ENCODE measurements around the gene PCDHGA1. TPM values are rescaled to one million over a fixed set of nuclear protein-coding genes. Genes with fewer than 3 reads are reported as not detected.

PCDHGA1 gene
- total RNA-seq, 4 donors from 2014 or later: 0.65 to 0.97 (median 0.71) TPM

- in situ Hi-C loops (cut with MboI; ENCODE audit: low sequenced_read_pairs in 4 of 4): no loop called here
- ATAC-seq (no peak), DNase-seq (no peak)
- no peaks in the 10 kb centered on the region for H3K36me3 ChIP-seq
- no peak overlapping the region for H3K27ac ChIP-seq
- peaks cover 0 to 19% (median 5%) of the 10 kb centered on the region in 3 donors for H3K9me3 ChIP-seq
- H3K4me1 ChIP-seq: peaks cover 5 to 8% of the 10 kb centered on the region in 2 donors
- peak overlapping the region in 1 of 4 donors; percentile 12 for H3K4me3 ChIP-seq
- no peak for TF ChIP-seq POLR2A (IDR thresholded peaks at IDR 0.05)
- TF ChIP-seq, protein P1, sequence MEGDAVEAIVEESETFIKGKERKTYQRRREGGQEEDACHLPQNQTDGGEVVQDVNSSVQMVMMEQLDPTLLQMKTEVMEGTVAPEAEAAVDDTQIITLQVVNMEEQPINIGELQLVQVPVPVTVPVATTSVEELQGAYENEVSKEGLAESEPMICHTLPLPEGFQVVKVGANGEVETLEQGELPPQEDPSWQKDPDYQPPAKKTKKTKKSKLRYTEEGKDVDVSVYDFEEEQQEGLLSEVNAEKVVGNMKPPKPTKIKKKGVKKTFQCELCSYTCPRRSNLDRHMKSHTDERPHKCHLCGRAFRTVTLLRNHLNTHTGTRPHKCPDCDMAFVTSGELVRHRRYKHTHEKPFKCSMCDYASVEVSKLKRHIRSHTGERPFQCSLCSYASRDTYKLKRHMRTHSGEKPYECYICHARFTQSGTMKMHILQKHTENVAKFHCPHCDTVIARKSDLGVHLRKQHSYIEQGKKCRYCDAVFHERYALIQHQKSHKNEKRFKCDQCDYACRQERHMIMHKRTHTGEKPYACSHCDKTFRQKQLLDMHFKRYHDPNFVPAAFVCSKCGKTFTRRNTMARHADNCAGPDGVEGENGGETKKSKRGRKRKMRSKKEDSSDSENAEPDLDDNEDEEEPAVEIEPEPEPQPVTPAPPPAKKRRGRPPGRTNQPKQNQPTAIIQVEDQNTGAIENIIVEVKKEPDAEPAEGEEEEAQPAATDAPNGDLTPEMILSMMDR (IDR thresholded peaks at IDR 0.05 in 4 of 5, conservative IDR thresholded peaks at IDR 0.05 in 1 of 5): no peak
- H3K27me3 ChIP-seq: peaks cover 0 to 48% (median 32%) of the 10 kb centered on the region in 3 donors
- intact Hi-C loops (cut with DNase I; ENCODE audit: low total_unique reads): no loop called here
Measured at GRCh38 chr5:141366016-141366896, 35.9 kb downstream of the PCDHGA1 start.

GRCh38 chr5:141369994-141370848 is 39.9 kb downstream of the PCDHGA1 start, which contains the start of gene PCDHGB3:
Gene PCDHGB3, plus strand, starts transcription at chr5:141370242. Its CDS starts 153 bp downstream, at chr5:141370395.
- Histone ChIP-seq H3K27ac (peak within 1 kb of the TSS in 1 of 4 donors; percentile 16), H3K4me3 (peak within 1 kb of the TSS; percentile 7 to 50 (median 37)), H3K9me3 (peaks cover 0 to 17% (median 6%) of the 10 kb centered on the region in 3 donors), H3K4me1 (peaks cover 0 to 4% of the 10 kb centered on the region in 2 donors), H3K36me3 (no peaks in the 10 kb centered on the region), H3K27me3 (peaks cover 0 to 21% (median 20%) of the 10 kb centered on the region in 3 donors)
- intact Hi-C loops (cut with DNase I; ENCODE audit: low total_unique reads): loop anchor here (5.0 kb wide), 1 partner anchor 42 kb away; the partner anchor contains the start of gene PCDHGA10
- DNase-seq (peak in 1 of 2 donors; percentile 45), ATAC-seq (peak; percentile 62 to 87)
- in situ Hi-C loops (cut with MboI; ENCODE audit: low sequenced_read_pairs in 4 of 4): no loop called here
- no peak for TF ChIP-seq POLR2A (IDR thresholded peaks at IDR 0.05)
- TF ChIP-seq, protein P1 (IDR thresholded peaks at IDR 0.05 in 4 of 5, conservative IDR thresholded peaks at IDR 0.05 in 1 of 5): peak in 2 of 5 experiments; percentile 19 to 43

DNA sequence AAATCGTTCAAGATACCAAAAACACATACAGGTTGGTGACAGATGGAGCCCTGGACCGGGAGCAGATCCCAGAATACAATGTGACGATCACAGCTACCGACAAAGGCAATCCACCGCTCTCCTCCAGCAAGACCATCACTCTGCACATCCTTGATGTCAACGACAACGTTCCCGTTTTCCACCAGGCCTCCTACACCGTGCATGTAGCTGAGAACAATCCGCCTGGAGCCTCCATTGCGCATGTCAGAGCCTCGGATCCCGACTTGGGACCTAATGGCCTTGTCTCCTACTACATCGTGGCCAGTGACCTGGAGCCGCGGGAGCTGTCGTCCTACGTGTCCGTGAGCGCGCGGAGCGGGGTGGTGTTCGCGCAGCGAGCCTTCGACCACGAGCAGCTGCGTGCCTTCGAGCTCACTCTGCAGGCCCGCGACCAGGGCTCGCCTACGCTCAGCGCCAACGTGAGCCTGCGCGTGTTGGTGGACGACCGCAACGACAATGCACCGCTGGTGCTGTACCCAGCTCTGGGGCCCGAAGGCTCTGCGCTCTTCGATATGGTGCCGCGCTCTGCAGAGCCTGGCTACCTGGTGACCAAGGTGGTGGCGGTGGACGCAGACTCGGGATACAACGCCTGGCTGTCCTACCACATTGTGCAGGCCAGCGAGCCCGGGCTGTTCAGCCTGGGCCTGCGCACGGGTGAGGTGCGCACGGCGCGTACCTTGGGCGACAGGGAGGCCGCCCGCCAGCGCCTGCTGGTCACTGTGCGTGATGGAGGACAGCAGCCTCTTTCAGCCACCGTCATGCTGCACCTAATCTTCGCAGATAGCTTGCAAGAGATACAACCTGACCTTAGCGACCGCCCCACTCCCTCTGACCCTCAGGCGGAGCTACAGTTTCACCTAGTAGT is 41.5 kb downstream of the PCDHGA1 start:
- in situ Hi-C loops (cut with MboI; ENCODE audit: low sequenced_read_pairs in 4 of 4) (no loop called here), intact Hi-C loops (cut with DNase I; ENCODE audit: low total_unique reads) (loop anchor here (5.0 kb wide), 1 partner anchor 40 kb away; the partner anchor contains the start of gene PCDHGA10)
- no peaks in the 10 kb centered on the region for H3K36me3 ChIP-seq
- peaks cover 0 to 15% (median 8%) of the 10 kb centered on the region in 3 donors for H3K27me3 ChIP-seq
- DNase-seq (no peak), ATAC-seq (no peak)
- peak overlapping the region in 1 of 4 donors; percentile 50 for H3K4me3 ChIP-seq
- H3K27ac ChIP-seq: no peak overlapping the region
- TF ChIP-seq, protein P1 (IDR thresholded peaks at IDR 0.05 in 4 of 5, conservative IDR thresholded peaks at IDR 0.05 in 1 of 5): no peak
- no peak for TF ChIP-seq POLR2A (IDR thresholded peaks at IDR 0.05)
- peaks cover 0 to 4% of the 10 kb centered on the region in 2 donors for H3K4me1 ChIP-seq
- peaks cover 0 to 13% (median 4%) of the 10 kb centered on the region in 3 donors for H3K9me3 ChIP-seq
